HepG2 (cell line): Measurements from ENCODE around the gene NSMCE4A.

Experiments used
- EZH2 ChIP-seq: conservative IDR thresholded peaks from 2 replicates; pipeline ENCODE4 v1.6.1; 2012; ENCODE audit warnings: mild to moderate bottlenecking, low read depth, low read length, moderate library complexity
- NBN ChIP-seq: fragments of 450-650 bp; conservative IDR thresholded peaks from 2 replicates; pipeline ENCODE4 v1.6.1; 2017
- TF ChIP-seq, protein P1 (sequence below): sonication (generic); formaldehyde crosslinking; IDR thresholded peaks from 2 replicates; pipeline ENCODE4 v1.8.1; 2023; ENCODE audit warnings: missing genetic modification reagents, inconsistent platforms, borderline replicate concordance
- TF ChIP-seq, protein P2 (sequence below): IDR thresholded peaks from 2 replicates; pipeline ENCODE4 v1.6.1; 2016; ENCODE audit warnings: low read depth
- TF ChIP-seq, protein P3 (sequence below): sonication (generic); formaldehyde crosslinking; IDR thresholded peaks from 2 replicates; pipeline ENCODE4 v1.5.0; 2020; ENCODE audit warnings: mild to moderate bottlenecking, missing genetic modification reagents, moderate library complexity

DNA sequence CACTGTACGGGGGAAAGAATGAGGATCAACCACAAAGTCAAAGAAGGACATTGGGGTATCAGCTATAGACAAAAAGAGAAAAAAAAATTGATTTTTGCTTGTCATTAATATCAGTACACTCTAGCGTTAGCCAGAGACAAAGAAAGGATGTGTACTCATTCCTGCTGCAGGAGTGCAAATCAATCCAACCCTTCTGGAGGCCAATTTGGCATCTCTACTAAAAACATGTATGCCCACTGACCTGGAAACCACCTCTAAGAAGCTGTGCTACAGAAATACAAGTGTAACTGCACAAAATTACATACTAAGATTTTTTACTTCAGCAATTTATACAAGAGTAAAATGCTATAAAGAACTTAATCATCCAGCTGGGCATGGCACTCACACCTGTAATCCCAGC lies 13.6 kb downstream of the NSMCE4A start:
- no peak for TF ChIP-seq EZH2
- TF ChIP-seq, protein P1, sequence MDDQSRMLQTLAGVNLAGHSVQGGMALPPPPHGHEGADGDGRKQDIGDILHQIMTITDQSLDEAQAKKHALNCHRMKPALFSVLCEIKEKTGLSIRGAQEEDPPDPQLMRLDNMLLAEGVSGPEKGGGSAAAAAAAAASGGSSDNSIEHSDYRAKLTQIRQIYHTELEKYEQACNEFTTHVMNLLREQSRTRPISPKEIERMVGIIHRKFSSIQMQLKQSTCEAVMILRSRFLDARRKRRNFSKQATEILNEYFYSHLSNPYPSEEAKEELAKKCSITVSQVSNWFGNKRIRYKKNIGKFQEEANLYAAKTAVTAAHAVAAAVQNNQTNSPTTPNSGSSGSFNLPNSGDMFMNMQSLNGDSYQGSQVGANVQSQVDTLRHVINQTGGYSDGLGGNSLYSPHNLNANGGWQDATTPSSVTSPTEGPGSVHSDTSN (CRISPR knock-in tag): no peak
- TF ChIP-seq NBN: no peak
- TF ChIP-seq, protein P2, sequence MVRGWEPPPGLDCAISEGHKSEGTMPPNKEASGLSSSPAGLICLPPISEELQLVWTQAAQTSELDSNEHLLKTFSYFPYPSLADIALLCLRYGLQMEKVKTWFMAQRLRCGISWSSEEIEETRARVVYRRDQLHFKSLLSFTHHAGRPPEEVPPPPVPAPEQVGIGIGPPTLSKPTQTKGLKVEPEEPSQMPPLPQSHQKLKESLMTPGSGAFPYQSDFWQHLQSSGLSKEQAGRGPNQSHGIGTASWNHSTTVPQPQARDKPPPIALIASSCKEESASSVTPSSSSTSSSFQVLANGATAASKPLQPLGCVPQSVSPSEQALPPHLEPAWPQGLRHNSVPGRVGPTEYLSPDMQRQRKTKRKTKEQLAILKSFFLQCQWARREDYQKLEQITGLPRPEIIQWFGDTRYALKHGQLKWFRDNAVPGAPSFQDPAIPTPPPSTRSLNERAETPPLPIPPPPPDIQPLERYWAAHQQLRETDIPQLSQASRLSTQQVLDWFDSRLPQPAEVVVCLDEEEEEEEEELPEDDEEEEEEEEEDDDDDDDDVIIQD (CRISPR knock-in tag): no peak
- TF ChIP-seq, protein P3, sequence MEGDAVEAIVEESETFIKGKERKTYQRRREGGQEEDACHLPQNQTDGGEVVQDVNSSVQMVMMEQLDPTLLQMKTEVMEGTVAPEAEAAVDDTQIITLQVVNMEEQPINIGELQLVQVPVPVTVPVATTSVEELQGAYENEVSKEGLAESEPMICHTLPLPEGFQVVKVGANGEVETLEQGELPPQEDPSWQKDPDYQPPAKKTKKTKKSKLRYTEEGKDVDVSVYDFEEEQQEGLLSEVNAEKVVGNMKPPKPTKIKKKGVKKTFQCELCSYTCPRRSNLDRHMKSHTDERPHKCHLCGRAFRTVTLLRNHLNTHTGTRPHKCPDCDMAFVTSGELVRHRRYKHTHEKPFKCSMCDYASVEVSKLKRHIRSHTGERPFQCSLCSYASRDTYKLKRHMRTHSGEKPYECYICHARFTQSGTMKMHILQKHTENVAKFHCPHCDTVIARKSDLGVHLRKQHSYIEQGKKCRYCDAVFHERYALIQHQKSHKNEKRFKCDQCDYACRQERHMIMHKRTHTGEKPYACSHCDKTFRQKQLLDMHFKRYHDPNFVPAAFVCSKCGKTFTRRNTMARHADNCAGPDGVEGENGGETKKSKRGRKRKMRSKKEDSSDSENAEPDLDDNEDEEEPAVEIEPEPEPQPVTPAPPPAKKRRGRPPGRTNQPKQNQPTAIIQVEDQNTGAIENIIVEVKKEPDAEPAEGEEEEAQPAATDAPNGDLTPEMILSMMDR (CRISPR knock-in tag): no peak
